HEK293 (cell line): ENCODE data around the gene TUBGCP3.

Experiments
- CTCF ChIP-seq: fragments of 450-650 bp; formaldehyde crosslinking; IDR thresholded peaks from 2 replicates; pipeline ENCODE4 v1.5.1; 2016; ENCODE audit warnings: missing biosample characterization, missing genetic modification characterization
- EGR2 ChIP-seq: fragments of 450-650 bp; formaldehyde crosslinking; IDR thresholded peaks from 2 replicates; pipeline ENCODE4 v1.5.1; 2016; ENCODE audit warnings: low read depth, missing biosample characterization, missing genetic modification characterization
- GLIS2 ChIP-seq: fragments of 450-650 bp; formaldehyde crosslinking; IDR thresholded peaks from 2 replicates; pipeline ENCODE4 v1.5.1; 2016; ENCODE audit warnings: missing biosample characterization, missing genetic modification characterization
- IKZF3 ChIP-seq: fragments of 450-650 bp; IDR thresholded peaks from 2 replicates; pipeline ENCODE4 v1.5.0; 2018; ENCODE audit warnings: missing biosample characterization, mild to moderate bottlenecking, missing genetic modification characterization, moderate library complexity
- KLF1 ChIP-seq: fragments of 450-650 bp; formaldehyde crosslinking; IDR thresholded peaks from 2 replicates; pipeline ENCODE4 v1.5.1; 2016; ENCODE audit warnings: missing biosample characterization, missing genetic modification characterization
- KLF10 ChIP-seq: fragments of 450-650 bp; IDR thresholded peaks from 2 replicates; pipeline ENCODE4 v1.5.1; 2018; ENCODE audit warnings: missing biosample characterization, mild to moderate bottlenecking, missing genetic modification characterization
- KLF8 ChIP-seq: fragments of 450-650 bp; formaldehyde crosslinking; IDR thresholded peaks from 2 replicates; pipeline ENCODE4 v1.5.1; 2016; ENCODE audit warnings: missing biosample characterization, missing genetic modification characterization
- PATZ1 ChIP-seq: fragments of 450-650 bp; formaldehyde crosslinking; IDR thresholded peaks from 2 replicates; pipeline ENCODE4 v1.5.1; 2016; ENCODE audit warnings: missing biosample characterization, missing genetic modification characterization
- SALL2 ChIP-seq: fragments of 450-650 bp; formaldehyde crosslinking; IDR thresholded peaks from 2 replicates; pipeline ENCODE4 v1.5.0; 2017; ENCODE audit warnings: missing biosample characterization, mild to moderate bottlenecking, missing genetic modification characterization, borderline replicate concordance
- SP3 ChIP-seq: fragments of 450-650 bp; formaldehyde crosslinking; IDR thresholded peaks from 2 replicates; pipeline ENCODE4 v1.5.1; 2016; ENCODE audit warnings: missing biosample characterization, missing genetic modification characterization
- SP7 ChIP-seq: fragments of 450-650 bp; formaldehyde crosslinking; IDR thresholded peaks from 2 replicates; pipeline ENCODE4 v1.5.1; 2016; ENCODE audit warnings: missing biosample characterization, missing genetic modification characterization
- TCF7L2 ChIP-seq: IDR thresholded peaks from 2 replicates; pipeline ENCODE4 v1.6.1; 2011; ENCODE audit warnings: low read depth, mild to moderate bottlenecking, inconsistent platforms, low read length, moderate library complexity, borderline replicate concordance
- YY2 ChIP-seq: fragments of 450-650 bp; formaldehyde crosslinking; IDR thresholded peaks from 2 replicates; pipeline ENCODE4 v1.5.1; 2016; ENCODE audit warnings: missing biosample characterization, missing genetic modification characterization
- ZBTB17 ChIP-seq: fragments of 450-650 bp; formaldehyde crosslinking; IDR thresholded peaks from 2 replicates; pipeline ENCODE4 v1.5.1; 2016; ENCODE audit warnings: missing biosample characterization, missing genetic modification characterization
- ZBTB20 ChIP-seq: fragments of 450-650 bp; formaldehyde crosslinking; IDR thresholded peaks from 2 replicates; pipeline ENCODE4 v1.5.1; 2016; ENCODE audit warnings: missing biosample characterization, missing genetic modification characterization
- ZBTB21 ChIP-seq: fragments of 450-650 bp; formaldehyde crosslinking; IDR thresholded peaks from 2 replicates; pipeline ENCODE4 v1.5.1; 2017; ENCODE audit warnings: missing biosample characterization, missing genetic modification characterization
- ZBTB26 ChIP-seq: fragments of 450-650 bp; formaldehyde crosslinking; optimal IDR thresholded peaks from 2 replicates; pipeline ENCODE3; 2016; ENCODE audit warnings: missing biosample characterization, mild to moderate bottlenecking, missing genetic modification characterization
- ZEB2 ChIP-seq: fragments of 450-650 bp; formaldehyde crosslinking; IDR thresholded peaks from 2 replicates; pipeline ENCODE4 v1.5.1; 2016; ENCODE audit warnings: missing biosample characterization, missing genetic modification characterization
- ZNF24 ChIP-seq: fragments of 450-650 bp; formaldehyde crosslinking; IDR thresholded peaks from 2 replicates; pipeline ENCODE4 v1.5.1; 2016; ENCODE audit warnings: missing biosample characterization, missing genetic modification characterization
- ZNF266 ChIP-seq: fragments of 450-650 bp; formaldehyde crosslinking; IDR thresholded peaks from 2 replicates; pipeline ENCODE4 v1.5.1; 2016; ENCODE audit warnings: missing biosample characterization, missing genetic modification characterization, low read depth
- ZNF335 ChIP-seq: fragments of 450-650 bp; formaldehyde crosslinking; conservative IDR thresholded peaks from 2 replicates; pipeline ENCODE4 v1.5.1; 2016; ENCODE audit warnings: missing biosample characterization, missing genetic modification characterization
- ZNF366 ChIP-seq: fragments of 450-650 bp; formaldehyde crosslinking; conservative IDR thresholded peaks from 2 replicates; pipeline ENCODE4 v1.5.1; 2016; ENCODE audit warnings: missing biosample characterization, missing genetic modification characterization
- ZNF404 ChIP-seq: fragments of 450-650 bp; formaldehyde crosslinking; IDR thresholded peaks from 2 replicates; pipeline ENCODE4 v1.5.1; 2017; ENCODE audit warnings: missing biosample characterization, missing genetic modification characterization
- ZNF544 ChIP-seq: fragments of 450-650 bp; formaldehyde crosslinking; IDR thresholded peaks from 2 replicates; pipeline ENCODE4 v1.5.0; 2017; ENCODE audit warnings: missing biosample characterization, missing genetic modification characterization
- ZNF561 ChIP-seq: fragments of 450-650 bp; IDR thresholded peaks from 2 replicates; pipeline ENCODE4 v1.5.1; 2018; ENCODE audit warnings: missing biosample characterization, missing genetic modification characterization, borderline replicate concordance
- ZNF629 ChIP-seq: fragments of 450-650 bp; formaldehyde crosslinking; IDR thresholded peaks from 2 replicates; pipeline ENCODE4 v1.5.1; 2017; ENCODE audit warnings: missing biosample characterization, missing genetic modification characterization
- ZNF654 ChIP-seq: fragments of 450-650 bp; formaldehyde crosslinking; IDR thresholded peaks from 2 replicates; pipeline ENCODE4 v1.5.1; 2016; ENCODE audit warnings: low read depth, missing biosample characterization, missing genetic modification characterization
- ZNF660 ChIP-seq: fragments of 450-650 bp; IDR thresholded peaks from 2 replicates; pipeline ENCODE4 v1.5.1; 2018; ENCODE audit warnings: missing biosample characterization, mild to moderate bottlenecking, missing genetic modification characterization
- ZNF670 ChIP-seq: fragments of 450-650 bp; formaldehyde crosslinking; IDR thresholded peaks from 2 replicates; pipeline ENCODE4 v1.5.1; 2016; ENCODE audit warnings: missing biosample characterization, missing genetic modification characterization, low read depth
- ZSCAN30 ChIP-seq: fragments of 450-650 bp; IDR thresholded peaks from 2 replicates; pipeline ENCODE4 v1.5.1; 2018; ENCODE audit warnings: missing biosample characterization, mild to moderate bottlenecking, missing genetic modification characterization, moderate library complexity
- TF ChIP-seq, protein P1 (sequence below): fragments of 450-650 bp; formaldehyde crosslinking; IDR thresholded peaks from 2 replicates; pipeline ENCODE4 v1.5.0; 2017; ENCODE audit warnings: missing biosample characterization, missing genetic modification characterization, borderline replicate concordance
- TF ChIP-seq, protein P2 (sequence below): fragments of 450-650 bp; formaldehyde crosslinking; IDR thresholded peaks from 2 replicates; pipeline ENCODE4 v1.5.1; 2017; ENCODE audit warnings: missing biosample characterization, missing genetic modification characterization

TUBGCP3 gene

GRCh38 chr13:112606109-112607001, 18.4 kb upstream of the TUBGCP3 start (continued):
- TF ChIP-seq SP3, result peak; percentile 51
- peak; percentile 64; the same call in 1 of the 2 replicates for TF ChIP-seq ZNF660 (tag by site-specific recombination)
- TF ChIP-seq ZNF366 (tag by site-specific recombination), result peak; percentile 70
- peak; percentile 76 for TF ChIP-seq ZNF335 (tag by site-specific recombination)
- TF ChIP-seq GLIS2 (tag by site-specific recombination), result no peak
- peak; percentile 87; the same call in 1 of the 2 replicates for TF ChIP-seq KLF8
- TF ChIP-seq ZBTB20 (tag by site-specific recombination), result peak; percentile 38; the same call in 1 of the 2 replicates
- TF ChIP-seq YY2 (tag by site-specific recombination), result no peak
- TF ChIP-seq, protein P1, sequence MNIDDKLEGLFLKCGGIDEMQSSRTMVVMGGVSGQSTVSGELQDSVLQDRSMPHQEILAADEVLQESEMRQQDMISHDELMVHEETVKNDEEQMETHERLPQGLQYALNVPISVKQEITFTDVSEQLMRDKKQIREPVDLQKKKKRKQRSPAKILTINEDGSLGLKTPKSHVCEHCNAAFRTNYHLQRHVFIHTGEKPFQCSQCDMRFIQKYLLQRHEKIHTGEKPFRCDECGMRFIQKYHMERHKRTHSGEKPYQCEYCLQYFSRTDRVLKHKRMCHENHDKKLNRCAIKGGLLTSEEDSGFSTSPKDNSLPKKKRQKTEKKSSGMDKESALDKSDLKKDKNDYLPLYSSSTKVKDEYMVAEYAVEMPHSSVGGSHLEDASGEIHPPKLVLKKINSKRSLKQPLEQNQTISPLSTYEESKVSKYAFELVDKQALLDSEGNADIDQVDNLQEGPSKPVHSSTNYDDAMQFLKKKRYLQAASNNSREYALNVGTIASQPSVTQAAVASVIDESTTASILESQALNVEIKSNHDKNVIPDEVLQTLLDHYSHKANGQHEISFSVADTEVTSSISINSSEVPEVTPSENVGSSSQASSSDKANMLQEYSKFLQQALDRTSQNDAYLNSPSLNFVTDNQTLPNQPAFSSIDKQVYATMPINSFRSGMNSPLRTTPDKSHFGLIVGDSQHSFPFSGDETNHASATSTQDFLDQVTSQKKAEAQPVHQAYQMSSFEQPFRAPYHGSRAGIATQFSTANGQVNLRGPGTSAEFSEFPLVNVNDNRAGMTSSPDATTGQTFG (tag by site-specific recombination), result no peak
- peak; percentile 63 for TF ChIP-seq KLF10 (tag by site-specific recombination)
- TF ChIP-seq ZNF670 (tag by site-specific recombination), result no peak
- no peak for TF ChIP-seq ZNF404 (tag by site-specific recombination)
- TF ChIP-seq, protein P2, sequence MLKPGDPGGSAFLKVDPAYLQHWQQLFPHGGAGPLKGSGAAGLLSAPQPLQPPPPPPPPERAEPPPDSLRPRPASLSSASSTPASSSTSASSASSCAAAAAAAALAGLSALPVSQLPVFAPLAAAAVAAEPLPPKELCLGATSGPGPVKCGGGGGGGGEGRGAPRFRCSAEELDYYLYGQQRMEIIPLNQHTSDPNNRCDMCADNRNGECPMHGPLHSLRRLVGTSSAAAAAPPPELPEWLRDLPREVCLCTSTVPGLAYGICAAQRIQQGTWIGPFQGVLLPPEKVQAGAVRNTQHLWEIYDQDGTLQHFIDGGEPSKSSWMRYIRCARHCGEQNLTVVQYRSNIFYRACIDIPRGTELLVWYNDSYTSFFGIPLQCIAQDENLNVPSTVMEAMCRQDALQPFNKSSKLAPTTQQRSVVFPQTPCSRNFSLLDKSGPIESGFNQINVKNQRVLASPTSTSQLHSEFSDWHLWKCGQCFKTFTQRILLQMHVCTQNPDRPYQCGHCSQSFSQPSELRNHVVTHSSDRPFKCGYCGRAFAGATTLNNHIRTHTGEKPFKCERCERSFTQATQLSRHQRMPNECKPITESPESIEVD (tag by site-specific recombination), result peak; percentile 48; the same call in 1 of the 2 replicates
- TF ChIP-seq ZEB2, result peak; percentile 49
- TF ChIP-seq PATZ1 (tag by site-specific recombination), result peak; percentile 51
- peak; percentile 20; the same call in 1 of the 2 replicates for TF ChIP-seq SP7
- TF ChIP-seq ZNF24 (tag by site-specific recombination), result no peak
- peak; percentile 97 for TF ChIP-seq ZNF561 (tag by site-specific recombination)
- TF ChIP-seq ZNF266 (tag by site-specific recombination), result no peak
- TF ChIP-seq ZNF544, result no peak
- peak; percentile 81 for TF ChIP-seq ZBTB17
- TF ChIP-seq TCF7L2, result no peak
- peak; percentile 55 for TF ChIP-seq ZBTB26 (tag by site-specific recombination)
- TF ChIP-seq ZNF654 (tag by site-specific recombination), result peak; percentile 65
- no peak for TF ChIP-seq CTCF (tag by site-specific recombination)
- TF ChIP-seq IKZF3 (tag by site-specific recombination), result peak; percentile 73
- peak; percentile 72 for TF ChIP-seq EGR2 (tag by site-specific recombination)
- 0 out of 2 replicates have a peak, but pooled peaks have one; percentile 14 for TF ChIP-seq ZNF629 (tag by site-specific recombination)
- TF ChIP-seq ZBTB21, result no peak
- TF ChIP-seq ZSCAN30 (tag by site-specific recombination), result peak; percentile 81
- TF ChIP-seq SALL2 (tag by site-specific recombination), result no peak
- peak; percentile 66 for TF ChIP-seq KLF1 (tag by site-specific recombination)
